Measurements from ENCODE around the gene RRBP1.

The RRBP1 gene

DNA sequence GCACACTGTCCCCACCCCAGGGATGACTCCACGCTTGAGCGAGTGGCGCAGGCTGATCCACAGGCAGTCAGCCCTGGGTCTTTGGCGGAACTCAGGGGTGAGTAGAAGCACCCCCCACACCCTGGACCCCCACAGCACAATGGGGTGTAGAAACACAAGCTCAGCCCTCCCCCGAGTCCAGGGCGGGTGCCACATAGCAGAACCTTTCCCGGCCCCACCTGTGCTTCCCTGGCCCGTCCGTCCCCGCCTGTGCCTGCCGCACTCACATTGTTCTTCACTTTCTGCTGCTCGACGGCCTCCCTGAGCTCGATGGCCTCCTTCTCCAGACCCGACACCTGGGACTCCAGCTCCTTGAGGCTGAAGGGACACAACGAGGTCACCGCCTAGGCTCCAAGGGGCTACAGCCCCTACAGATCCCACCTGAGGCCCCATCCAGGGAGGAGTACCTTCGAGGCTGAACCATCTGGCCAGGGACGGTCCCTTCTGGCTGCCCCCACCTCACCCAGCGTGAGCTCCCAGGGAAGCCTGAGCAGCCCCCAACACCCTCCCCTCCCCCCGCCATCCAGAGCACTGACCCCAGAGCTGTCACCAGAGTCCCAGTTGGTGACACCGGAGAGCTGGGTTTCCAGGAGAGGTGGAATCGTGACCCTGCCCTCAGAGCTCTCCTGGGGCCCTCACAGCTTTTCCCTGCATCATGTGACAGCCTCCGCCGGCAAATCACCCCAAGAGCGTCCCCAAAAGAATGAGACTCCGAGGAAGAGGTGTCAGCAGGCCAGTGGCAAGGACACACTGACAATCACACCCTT, 56.6 kb downstream of the RRBP1 start:
- in situ Hi-C loops (cut with HindIII; ENCODE audit: low sequenced_read_pairs), result no loop called here
- TF ChIP-seq, protein P1, sequence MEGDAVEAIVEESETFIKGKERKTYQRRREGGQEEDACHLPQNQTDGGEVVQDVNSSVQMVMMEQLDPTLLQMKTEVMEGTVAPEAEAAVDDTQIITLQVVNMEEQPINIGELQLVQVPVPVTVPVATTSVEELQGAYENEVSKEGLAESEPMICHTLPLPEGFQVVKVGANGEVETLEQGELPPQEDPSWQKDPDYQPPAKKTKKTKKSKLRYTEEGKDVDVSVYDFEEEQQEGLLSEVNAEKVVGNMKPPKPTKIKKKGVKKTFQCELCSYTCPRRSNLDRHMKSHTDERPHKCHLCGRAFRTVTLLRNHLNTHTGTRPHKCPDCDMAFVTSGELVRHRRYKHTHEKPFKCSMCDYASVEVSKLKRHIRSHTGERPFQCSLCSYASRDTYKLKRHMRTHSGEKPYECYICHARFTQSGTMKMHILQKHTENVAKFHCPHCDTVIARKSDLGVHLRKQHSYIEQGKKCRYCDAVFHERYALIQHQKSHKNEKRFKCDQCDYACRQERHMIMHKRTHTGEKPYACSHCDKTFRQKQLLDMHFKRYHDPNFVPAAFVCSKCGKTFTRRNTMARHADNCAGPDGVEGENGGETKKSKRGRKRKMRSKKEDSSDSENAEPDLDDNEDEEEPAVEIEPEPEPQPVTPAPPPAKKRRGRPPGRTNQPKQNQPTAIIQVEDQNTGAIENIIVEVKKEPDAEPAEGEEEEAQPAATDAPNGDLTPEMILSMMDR (IDR thresholded peaks at IDR 0.05; ENCODE audit: low read depth, low read length, missing control alignments), result no peak
- no peak for DNase-seq (ENCODE audit: low read depth)
- no peak overlapping the region for H3K4me3 ChIP-seq (ENCODE audit: low read depth, low read length)

DNA sequence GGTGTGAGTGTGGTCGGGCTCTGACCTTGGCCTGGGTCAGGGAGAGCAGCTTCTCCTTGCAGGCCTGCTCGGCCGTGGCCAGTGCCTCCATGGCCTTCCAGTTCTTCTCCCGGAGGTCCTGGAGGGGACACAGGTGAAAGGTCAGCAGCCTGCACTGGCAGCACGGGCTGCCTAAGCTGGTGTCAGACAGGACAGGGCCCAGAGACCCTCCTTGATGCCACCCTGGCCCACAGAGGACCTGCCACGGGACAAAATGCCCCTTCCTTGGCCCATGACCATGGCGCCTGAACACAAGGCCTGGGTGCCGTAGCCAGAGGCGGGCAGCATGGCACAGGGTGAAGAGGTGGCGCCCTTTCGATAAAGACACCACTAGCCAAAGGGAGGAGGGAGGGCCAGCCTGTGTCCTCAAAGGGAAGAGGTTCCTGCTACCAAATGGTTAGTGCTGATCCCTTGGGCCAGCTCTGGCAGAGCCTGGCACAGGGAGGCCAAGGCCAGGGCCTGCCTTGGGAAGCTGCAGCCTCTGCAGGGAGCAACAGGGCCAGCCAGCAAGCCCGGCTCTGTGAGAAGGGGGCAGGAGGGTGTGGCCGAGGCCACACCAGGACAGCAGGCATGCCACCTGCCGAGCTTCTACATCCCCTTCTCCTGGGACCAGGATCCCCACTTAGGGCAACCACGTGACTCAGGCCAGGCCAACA, 57.3 kb downstream of the RRBP1 start:
- TF ChIP-seq, protein P1 (IDR thresholded peaks at IDR 0.05; ENCODE audit: low read depth, low read length, missing control alignments), result no peak

DNA sequence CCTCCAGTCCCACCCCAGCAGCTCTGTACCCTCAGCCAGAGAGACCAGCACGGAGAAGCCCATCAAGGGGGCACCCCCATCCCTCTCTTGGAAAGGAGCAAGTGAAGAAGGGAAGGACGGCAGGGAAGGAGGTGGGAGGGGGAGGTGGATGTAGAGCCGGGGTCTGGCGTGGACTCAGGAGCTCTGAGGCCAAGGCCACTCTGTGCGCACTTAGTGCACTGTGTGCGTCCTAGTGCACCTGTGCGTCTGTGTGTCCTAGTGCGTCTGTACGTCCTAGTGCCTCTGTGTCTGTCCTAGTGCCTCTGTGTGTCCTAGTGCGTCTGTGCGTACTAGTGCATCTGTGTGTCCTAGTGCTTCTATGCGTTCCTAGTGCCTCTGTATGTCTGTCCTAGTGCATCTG, 58.0 kb downstream of the RRBP1 start:
- TF ChIP-seq, protein P1 (IDR thresholded peaks at IDR 0.05; ENCODE audit: low read depth, low read length, missing control alignments), result no peak
- no peak for DNase-seq (ENCODE audit: low read depth)
- no peak overlapping the region for H3K4me3 ChIP-seq (ENCODE audit: low read depth, low read length)
- in situ Hi-C loops (cut with HindIII; ENCODE audit: low sequenced_read_pairs), result no loop called here

More for the DNA sequence above, 57.3 kb downstream of the RRBP1 start:
- DNase-seq (ENCODE audit: low read depth), result no peak
- in situ Hi-C loops (cut with HindIII; ENCODE audit: low sequenced_read_pairs), result no loop called here
- no peak overlapping the region for H3K4me3 ChIP-seq (ENCODE audit: low read depth, low read length)

DNA sequence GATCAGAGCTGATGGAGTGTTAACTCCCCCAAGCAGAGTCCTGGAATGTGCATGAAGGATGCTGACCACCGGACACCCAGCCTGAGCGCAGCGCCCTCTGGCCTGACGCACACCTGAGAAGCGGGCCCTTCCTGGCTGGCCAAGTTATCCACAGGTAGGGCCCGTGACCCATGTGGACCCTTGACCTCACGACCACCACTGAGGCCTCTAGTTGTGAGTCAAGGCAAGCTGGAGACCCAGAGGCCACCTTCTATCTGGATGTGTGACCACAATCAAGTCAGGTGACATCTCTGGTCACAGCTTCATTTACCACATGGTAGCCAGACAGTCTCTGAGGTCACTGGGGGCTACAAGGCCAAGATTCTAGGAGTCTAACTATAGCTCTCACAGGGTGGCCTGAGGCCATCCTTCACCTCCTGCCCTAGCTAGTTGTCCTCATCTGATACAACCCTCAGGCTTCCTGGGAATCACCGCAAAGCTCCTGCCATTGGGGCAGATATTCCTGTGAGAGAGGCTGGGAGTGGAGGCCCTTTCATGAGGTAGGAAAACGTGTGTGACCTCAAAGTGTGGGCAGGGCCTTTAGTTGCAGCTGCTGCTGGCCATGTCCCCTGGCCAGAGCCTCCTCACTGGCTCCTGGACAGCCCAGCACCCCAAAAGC, 59.1 kb downstream of the RRBP1 start:
- H3K4me3 ChIP-seq (ENCODE audit: low read depth, low read length), result no peak overlapping the region
- in situ Hi-C loops (cut with HindIII; ENCODE audit: low sequenced_read_pairs), result no loop called here
- no peak for DNase-seq (ENCODE audit: low read depth)
- TF ChIP-seq, protein P1 (IDR thresholded peaks at IDR 0.05; ENCODE audit: low read depth, low read length, missing control alignments), result no peak

DNA sequence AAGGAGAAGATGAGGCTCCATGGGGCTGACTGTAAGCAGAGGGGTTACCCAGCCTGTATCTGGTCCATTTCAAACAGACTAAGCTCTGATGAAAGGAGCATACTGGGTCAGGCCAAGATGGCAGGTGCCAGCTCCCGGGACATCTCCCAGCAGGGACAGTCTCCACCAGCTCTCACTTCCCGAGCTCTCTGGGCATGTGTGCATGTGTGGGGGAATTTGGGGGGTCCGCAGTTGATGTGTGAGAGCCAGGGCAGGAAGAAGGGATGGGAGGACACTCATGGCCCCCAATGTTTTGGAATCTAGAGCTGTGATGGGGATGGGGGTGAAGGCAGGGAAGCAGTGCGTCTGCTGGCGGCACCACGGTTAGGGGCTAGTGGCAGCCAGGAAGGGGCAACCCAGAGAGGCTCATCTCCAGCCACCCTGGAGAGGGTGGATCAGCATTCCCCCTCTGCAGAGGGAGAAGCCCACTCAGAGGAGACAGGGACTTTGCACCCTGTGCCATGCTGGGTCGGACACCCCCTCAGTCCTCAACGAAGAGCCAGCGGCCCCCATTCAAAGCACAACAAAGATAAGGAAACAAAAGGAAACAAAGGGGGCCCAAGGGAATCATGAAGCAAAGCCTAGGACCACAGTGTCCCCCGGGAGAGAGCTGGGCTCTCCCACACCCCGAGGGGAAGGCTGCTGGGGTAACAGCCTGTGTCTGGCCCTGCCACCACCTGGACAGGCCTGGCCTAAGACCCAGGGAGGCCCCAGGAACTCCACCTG, 59.8 kb downstream of the RRBP1 start:
- H3K4me3 ChIP-seq (ENCODE audit: low read depth, low read length), result no peak overlapping the region
- no peak for DNase-seq (ENCODE audit: low read depth)
- TF ChIP-seq, protein P1 (IDR thresholded peaks at IDR 0.05; ENCODE audit: low read depth, low read length, missing control alignments), result no peak
- in situ Hi-C loops (cut with HindIII; ENCODE audit: low sequenced_read_pairs), result no loop called here
